Measurements from ENCODE around the gene TPCN2.
"Not testable (repeated sequence)": the region's sequence is repeated elsewhere in the genome, so short reads cannot be mapped to it uniquely, and the experiment has no call there.

Gene TPCN2

GRCh38 chr11:69048694-69049489 is at the start of gene TPCN2:
Gene TPCN2 (plus strand): TSS chr11:69048932. CDS start chr11:69048998, 66 bp downstream.
- DNase-seq: peak; percentile 90

DNA sequence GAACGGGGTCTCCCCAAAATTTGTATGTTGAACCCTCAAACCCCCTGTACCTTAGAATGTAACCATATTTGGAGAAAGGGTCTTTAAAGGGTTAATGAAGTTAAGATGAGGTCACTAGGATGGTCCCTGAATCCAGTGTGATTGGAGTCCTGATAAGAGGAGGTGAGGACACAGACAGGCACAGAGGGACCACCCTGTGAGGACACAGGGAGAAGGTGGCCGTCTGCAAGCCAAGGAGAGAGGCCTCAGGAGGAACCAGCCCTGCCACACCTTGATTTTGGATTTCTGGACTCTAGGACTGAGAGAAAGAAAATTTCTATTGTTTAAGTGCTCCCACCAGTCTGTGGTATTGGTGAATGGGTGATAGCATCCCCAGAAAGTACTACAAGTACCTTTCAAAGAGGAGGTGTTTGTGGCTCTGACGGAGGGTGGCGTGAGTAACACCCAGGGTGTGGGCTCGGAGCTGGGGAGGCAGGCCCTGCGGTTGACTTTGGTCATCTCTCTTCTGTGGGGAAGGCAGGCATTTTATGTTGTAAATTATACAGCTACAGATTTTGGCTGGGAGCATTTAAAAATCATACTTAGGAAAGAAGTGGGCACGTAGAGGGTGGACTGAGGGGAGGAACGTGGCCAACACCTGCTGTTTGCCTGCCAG is 49.5 kb upstream of the TPCN2 start:
- no peak for DNase-seq

DNA sequence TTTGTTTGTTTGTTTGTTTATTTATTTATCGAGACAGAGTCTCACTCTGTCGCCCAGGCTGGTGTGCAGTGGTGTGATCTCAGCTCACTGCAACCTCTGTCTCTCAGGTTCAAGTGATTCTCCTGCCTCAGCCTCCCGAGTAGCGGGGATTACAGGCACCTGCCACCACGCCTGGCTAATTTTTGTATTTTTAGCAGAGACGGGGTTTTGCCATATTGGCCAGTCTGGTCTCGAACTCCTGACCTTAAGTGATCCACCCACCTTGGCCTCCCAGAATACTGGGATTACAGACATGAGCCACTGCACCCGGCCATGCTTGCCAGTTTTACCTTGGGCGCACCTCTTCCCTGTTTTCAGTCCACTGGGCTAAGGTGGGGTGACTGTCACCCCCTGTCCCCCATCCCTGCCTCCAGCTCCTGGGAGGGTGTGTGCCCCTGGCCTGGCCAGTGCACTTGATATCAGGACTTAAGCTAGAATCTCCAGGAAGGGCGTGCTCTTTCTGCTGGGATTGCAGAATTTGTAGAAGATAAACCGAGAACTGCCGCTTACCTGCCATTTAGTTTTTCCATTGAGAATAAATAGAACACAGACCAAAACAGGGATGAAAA is 48.9 kb upstream of the TPCN2 start:
- not testable (repeated sequence) for DNase-seq

DNA sequence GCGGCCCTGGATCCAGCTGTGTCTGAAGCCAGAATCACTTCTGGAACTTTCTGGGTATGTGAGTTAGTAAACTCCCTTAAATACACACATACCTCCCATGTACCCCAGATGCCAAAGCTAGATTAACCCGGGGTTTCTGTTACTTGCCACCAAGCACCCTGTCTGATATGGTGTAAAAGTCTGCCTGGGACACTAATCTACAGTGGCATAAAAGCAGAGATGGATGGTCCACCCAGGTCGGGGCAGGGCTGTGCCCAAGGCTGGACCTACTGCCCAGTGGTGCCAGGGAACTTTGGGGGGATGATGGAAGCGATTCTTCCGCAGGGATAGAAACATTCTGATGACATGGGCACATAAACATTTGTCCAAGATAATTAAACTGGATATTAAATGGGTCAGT is 48.3 kb upstream of the TPCN2 start:
- no peak for DNase-seq

GRCh38 chr11:69000831-69001242 is 47.9 kb upstream of the TPCN2 start:
- DNase-seq: peak; percentile 85

DNA sequence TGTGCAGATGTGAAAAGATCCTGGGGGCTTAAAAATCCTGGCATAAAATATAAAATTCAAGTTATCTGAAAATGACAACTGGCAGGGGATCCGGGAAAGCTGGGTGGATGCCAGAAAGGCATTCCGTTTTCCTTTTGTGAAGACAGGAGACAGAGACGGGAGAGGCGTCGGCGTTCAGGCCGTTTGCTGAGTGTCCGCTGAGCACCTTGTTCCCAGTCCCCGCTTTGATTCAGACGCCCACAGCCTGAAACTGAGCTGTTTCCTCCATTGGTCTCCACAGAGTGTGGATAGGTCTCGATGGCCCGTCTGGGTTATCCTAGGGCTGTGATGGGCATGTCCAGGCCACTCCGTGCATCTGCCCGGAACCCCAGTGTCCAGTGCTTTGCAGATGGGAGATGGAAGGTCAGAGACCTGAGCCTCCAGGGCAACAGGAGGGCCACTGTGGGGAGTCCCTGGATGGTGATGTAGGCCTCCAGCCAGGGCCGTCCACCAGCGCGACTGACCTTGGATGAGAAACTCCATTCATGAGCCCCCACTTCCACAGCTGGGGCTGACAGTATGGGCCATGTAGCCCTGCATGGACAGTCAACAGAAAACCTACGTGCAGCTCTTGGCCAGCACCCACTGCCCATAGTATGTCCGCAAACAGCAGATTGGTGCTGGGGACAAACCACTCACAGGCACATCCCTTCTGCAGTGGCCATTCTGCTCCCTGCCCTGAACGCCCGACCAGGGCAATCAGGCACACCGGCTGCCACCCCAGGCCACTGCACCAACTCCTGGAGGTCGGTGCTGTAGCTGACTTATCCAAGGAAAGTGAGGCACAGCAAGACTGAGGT is 47.3 kb upstream of the TPCN2 start:
- no peak for DNase-seq

GRCh38 chr11:69002110-69002569 is 46.6 kb upstream of the TPCN2 start:
- DNase-seq: no peak

DNA sequence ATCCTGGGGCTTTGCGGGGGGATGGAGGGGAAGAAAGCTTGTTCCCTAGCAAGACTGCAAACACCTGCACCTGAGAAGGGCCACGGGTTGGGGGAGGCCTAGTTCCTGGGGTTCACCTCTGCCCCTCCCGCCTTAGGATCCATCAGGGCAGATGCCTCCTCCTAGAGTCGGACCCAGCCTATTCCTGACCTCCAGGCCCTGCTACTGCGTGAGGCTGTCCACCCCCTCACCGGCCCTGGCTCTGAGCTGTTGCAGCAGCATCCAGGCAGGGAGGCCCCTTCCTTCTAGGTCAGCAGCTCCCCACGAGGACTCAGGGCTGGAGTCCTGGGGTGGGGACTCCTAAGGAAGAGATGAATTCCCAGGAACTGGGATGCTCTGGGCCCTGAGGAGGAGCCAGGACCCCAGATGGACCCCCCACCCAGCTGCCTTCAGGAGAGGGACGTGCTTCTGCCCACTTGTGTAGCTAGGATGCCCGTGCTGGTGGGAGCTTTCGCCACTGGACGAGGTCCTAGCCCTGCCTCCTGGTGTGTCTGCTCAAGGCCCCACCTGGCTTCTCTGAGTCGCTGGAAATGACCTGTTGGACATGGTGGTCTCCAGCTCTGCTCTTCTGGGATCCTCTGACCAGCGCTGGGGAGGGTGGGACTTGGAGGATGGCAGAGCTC is 46.0 kb upstream of the TPCN2 start:
- DNase-seq: no peak

GRCh38 chr11:69003301-69003865 is 45.3 kb upstream of the TPCN2 start:
- DNase-seq: no peak

DNA sequence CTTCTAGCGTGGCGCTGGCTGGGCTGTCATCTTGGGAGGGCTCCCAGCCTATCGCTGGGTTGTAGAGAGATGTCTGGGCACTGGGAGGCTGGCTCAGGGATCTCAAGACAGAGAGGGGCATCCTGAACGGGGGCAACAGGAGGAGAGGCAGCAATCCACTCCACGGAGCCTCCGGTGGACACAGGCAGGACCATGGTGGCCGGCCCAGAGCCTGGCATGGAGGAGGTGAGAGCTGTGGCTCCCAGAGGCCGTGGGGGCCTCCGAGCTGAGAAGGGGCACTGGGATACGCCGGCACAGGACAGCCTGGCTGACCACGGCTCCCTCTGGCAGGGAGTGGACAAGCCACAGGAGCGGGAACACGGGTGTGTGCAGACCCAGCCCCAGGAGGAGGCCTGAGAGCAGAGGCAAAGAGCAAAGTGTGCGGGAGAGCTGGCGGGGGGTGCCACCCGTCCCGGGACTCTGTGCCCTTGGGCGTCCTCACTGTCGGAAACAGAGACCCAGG is 44.8 kb upstream of the TPCN2 start:
- DNase-seq: no peak

GRCh38 chr11:69004411-69005182 is 44.1 kb upstream of the TPCN2 start:
- no peak for DNase-seq

DNA sequence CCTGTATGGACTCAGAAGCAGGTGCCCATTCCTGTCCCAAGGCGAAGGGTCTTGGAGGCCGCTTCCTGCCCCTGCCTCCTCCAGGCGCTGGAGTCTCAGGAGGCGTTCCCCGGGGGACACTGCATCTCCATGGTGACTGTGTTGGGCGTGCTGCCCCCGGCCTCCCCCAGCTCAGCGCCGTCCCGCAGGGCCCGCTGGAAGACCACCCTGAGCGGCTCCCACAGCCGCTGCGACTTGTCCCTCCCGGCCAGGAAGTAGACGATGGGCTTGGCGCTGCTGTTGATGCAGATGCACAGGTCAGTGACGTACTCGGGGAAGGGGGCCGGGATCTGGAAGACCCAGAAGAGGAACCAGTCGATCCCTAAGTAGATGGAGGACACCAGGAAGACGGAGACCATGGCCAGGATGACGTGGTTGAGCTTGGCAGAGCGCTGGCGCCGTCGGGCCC is 43.5 kb upstream of the TPCN2 start:
- DNase-seq: no peak

DNA sequence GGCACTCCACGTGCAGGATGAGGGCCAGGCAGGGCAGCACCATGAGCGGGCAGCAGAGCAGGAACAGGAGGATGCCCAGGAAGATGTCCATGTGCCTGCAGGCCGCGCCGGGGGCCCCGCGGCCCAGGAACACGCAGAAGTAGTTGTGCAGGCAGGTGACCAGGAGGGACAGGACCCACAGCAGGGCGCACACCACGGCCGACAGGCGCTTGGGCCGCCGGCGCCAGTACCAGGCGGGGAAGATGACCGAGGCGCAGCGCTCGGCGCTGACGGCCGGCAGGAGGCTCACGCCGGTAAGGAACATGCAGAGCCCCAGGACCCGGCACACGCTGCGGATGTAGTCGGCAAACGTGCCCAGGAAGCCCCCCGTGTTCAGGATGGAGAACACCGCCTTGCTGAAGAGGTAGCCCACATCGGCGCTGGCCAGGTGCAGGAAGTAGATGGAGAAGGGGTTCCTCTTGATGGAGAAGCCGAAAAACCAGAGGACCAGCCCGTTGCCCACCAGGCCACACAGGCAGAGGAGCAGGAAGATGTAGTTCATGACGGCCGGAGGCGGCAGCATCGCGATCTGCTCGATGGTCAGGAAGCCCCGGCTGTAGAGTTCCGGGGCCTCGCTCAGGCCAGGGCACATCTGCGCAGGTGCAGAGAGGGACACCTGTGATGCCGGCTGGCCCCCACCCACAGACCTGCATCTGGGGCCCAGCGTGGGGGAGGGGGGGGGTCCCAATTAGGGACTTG is 42.9 kb upstream of the TPCN2 start:
- no peak for DNase-seq

DNA sequence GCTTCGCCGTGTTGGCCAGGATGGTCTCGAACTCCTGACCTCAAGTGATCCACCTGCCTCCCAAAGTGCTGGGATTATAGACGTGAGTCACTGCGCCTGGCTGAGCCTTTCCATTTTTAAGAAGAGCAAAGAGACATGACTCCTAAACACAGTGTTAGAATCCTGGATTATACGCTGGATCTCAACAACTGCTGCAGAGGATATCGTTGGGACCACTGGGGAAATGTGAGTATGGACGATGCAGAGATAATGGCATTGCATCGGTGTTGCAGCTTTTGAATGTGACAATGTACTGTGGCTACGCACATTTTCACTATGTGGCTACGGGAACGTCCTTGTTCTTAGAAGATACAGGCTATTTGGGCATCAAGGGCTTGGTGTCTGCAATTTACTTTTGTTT is 41.9 kb upstream of the TPCN2 start:
- DNase-seq: no peak

DNA sequence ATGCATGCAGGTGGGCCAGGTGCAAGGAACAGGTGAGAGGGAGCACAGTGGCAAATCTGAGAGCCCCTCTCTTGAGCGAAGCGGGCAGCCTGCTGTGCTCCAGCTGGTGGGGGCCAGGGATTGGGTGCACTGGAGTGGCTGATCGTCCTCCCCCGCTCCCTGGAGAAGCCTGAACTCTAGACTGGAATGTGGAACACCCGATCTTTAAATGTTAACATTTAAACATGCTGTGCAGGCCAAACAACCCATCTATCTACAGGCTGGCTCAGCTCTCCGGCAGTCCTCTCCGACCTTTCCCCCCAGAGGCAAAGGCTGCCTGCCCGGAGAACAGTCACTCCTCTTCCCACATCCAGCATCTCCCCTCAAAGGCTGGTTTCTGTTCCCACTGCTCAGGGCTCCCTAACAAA is 40.8 kb upstream of the TPCN2 start:
- peak; percentile 53 for DNase-seq

DNA sequence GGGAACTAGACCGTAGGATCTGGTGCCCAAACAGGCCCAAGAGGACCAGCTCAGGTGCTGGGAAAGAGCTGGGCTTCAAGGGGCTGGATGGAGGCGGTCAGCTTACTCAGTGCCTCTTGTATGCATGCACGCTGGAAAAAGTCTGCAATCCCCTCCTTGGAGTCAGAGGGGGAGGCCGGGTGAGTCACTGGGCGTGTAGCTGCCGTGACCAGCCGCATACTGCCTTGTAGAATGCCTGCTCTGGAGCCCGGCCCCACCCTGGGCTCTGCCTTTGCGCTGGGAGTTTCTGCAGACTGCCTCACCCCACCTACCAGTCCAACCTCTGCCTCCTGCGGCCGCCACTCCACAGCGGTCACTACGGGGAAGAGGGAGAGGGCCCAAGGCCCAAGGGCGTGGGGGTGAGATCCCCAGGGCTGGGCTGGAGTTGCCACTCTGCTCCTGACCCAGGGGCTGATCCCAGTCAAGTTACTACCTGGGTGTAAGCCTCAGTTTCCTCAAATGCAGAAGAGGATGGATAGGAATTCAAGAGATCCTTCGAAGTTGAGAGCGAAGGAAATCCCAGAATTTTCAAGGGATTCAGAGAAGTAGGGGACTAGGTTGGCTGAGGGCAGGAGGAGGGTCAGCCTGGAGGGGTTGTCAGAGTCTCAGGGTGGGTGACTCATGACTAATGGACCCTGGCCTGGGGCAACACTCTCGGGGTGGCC is 39.8 kb upstream of the TPCN2 start:
- DNase-seq: peak; percentile 100

GRCh38 chr11:69009441-69010211 is 39.1 kb upstream of the TPCN2 start:
- peak; percentile 14 for DNase-seq

DNA sequence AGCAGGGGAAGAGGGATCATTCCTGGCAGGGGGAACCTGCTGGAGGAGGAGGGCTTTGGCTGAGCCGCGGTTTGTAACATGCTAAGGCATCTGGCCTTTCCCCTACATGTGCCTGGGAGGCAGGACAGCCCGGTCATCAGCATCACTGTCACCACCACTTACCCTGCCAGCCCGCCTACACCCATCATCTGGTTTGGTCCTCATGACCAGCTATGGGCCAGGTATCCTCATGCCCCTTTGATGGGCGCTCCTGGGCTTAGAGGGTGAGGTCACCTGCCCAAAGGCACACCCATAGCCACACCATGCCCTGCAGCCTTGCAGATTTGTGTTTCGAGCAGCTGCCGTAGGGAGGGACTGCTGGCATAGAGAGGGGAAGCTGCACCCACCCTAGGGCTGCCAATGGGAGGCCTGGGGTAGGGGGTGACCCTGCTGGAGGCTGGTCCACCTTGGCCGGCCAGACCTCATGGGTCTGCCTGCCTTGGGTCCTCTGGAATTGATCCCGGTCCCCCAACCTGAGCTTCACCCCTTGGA is 38.3 kb upstream of the TPCN2 start:
- DNase-seq: peak; percentile 42

Data from NCI-H226 (cell line).